DMS53 treated with DMSO at 0.1 percent for 48 hours (cell line): ENCODE measurements around the gene GNG4.
"Not testable (repeated sequence)": the region's sequence is repeated elsewhere in the genome, so short reads cannot be mapped to it uniquely, and the experiment has no call there.

Experiments
- DNase-seq: peaks from one replicate; lab custom pipeline; 2025; ENCODE audit not compliant: unreplicated experiment; lab: John Stamatoyannopoulos, UW

Gene GNG4

GRCh38 chr1:235650341-235651169, 971 bp upstream of the GNG4 start:
- DNase-seq: peak; percentile 59

GRCh38 chr1:235648954-235649367, 623 bp downstream of the GNG4 start:
- DNase-seq: peak; percentile 50

GRCh38 chr1:235648407-235648907, 1.1 kb downstream of the GNG4 start:
- DNase-seq: peak; percentile 52

GRCh38 chr1:235647537-235647936, 2.0 kb downstream of the GNG4 start:
- DNase-seq: not testable (repeated sequence)

- no peak for DNase-seq
These were observed 3.1 kb downstream of the GNG4 start for GRCh38 chr1:235646463-235646862.

- no peak for DNase-seq
These were observed 4.8 kb downstream of the GNG4 start for GRCh38 chr1:235644693-235645305.

GRCh38 chr1:235643837-235644692, 5.5 kb downstream of the GNG4 start:
- no peak for DNase-seq

GRCh38 chr1:235642943-235643371, 6.6 kb downstream of the GNG4 start:
- no peak for DNase-seq

- DNase-seq: no peak
These were observed 7.3 kb downstream of the GNG4 start for GRCh38 chr1:235642011-235642942.

GRCh38 chr1:235640580-235640979, 9.0 kb downstream of the GNG4 start:
- DNase-seq: no peak

- DNase-seq: no peak
These were observed 10.1 kb downstream of the GNG4 start for GRCh38 chr1:235639226-235640205.

- DNase-seq: not testable (repeated sequence)
These were observed 11.0 kb downstream of the GNG4 start for GRCh38 chr1:235638612-235639011.

GRCh38 chr1:235637756-235638534, 11.6 kb downstream of the GNG4 start:
- DNase-seq: no peak

- no peak for DNase-seq
These were observed 13.5 kb downstream of the GNG4 start for GRCh38 chr1:235635938-235636662.

GRCh38 chr1:235632506-235633401, 16.8 kb downstream of the GNG4 start:
- DNase-seq: no peak

GRCh38 chr1:235631816-235632215, 17.8 kb downstream of the GNG4 start:
- no peak for DNase-seq
